Breast epithelium (tissue), 4 donors: ENCODE data around the gene ZNF541. TPM values are rescaled to one million over a fixed set of nuclear protein-coding genes. Genes with fewer than 3 reads are reported as not detected.

ENCODE experiments used
- DNase-seq, 2 donors: peaks; one replicate each; pipeline ENCODE4 v3.0.0-alpha.2; 2019; ENCODE audit warnings: low spot score in 2 of 2
- H3K27ac ChIP-seq, 2 donors: fragments of 200-600 bp; sonication (generic) in 1 of 2; one replicate each; pipeline ENCODE4 v1.5.1; 2016 to 2019; ENCODE audit warnings: mild to moderate bottlenecking in 1 of 2
- H3K27me3 ChIP-seq, 2 donors: fragments of 200-600 bp; sonication (generic) in 1 of 2; one replicate each; pipeline versions ENCODE4 v1.5.1 to v1.6.0; 2017 to 2019; ENCODE audit warnings: control low read depth in 1 of 2, mild to moderate bottlenecking in 1 of 2
- H3K36me3 ChIP-seq: fragments of 200-600 bp; one replicate; pipeline ENCODE4 v1.5.1; 2019
- H3K4me1 ChIP-seq, 2 donors: fragments of 200-600 bp; sonication (generic); one replicate each; pipeline ENCODE4 v1.5.1; 2016 to 2019; ENCODE audit warnings: control low read depth in 1 of 2
- H3K4me3 ChIP-seq, 3 donors: fragments of 200-600 bp; sonication (generic); 1 replicate in 2 of 3; 2 replicates in 1 of 3; pipeline ENCODE4 v1.5.1; 2016 to 2019; ENCODE audit warnings: mild to moderate bottlenecking in 3 of 3, moderate library complexity in 2 of 3
- H3K9me3 ChIP-seq, 2 donors: fragments of 200-600 bp; sonication (generic) in 1 of 2; one replicate each; pipeline ENCODE4 v1.5.1; 2016 to 2019; ENCODE audit warnings: control low read depth in 1 of 2
- POLR2A ChIP-seq: fragments of 450-650 bp; IDR thresholded peaks from one replicate; pipeline ENCODE4 v1.6.1; 2016; ENCODE audit warnings: antibody characterized with exemption, mild to moderate bottlenecking, moderate library complexity
- POLR2AphosphoS5 ChIP-seq, 3 donors: sonication (generic); formaldehyde crosslinking; IDR thresholded peaks; one replicate each; pipeline ENCODE4 v1.6.1; 2017; ENCODE audit warnings: antibody characterized with exemption in 3 of 3
- intact Hi-C: fragments of 100-400 bp; cut with DNase I; formaldehyde crosslinking; loops from one replicate; pipeline ENCODE4 v1.15.1; 2023; ENCODE audit warnings: low total_unique reads
- total RNA-seq, 3 donors: library from RNA; depleted of rRNA; stranded (reverse); fragments of >200 nt; gene quantifications; one replicate each; pipeline ENCODE4 v1.1.0, GENCODE V29; 2016
- TF ChIP-seq, protein P1 (sequence below), 3 donors: fragments of 450-650 bp; IDR thresholded peaks; one replicate each; pipeline ENCODE4 v1.5.1; 2016 to 2017; ENCODE audit warnings: antibody characterized with exemption in 3 of 3, mild to moderate bottlenecking in 3 of 3, moderate library complexity in 3 of 3

ZNF541 gene
- total RNA-seq, 3 donors from 2014 or later: 0.15 to 1.4 TPM; not detected in 1

GRCh38 chr19:47531640-47532387 is 41.1 kb downstream of the ZNF541 start:
- Histone ChIP-seq H3K27ac (no peak overlapping the region), H3K36me3 (no peaks in the 10 kb centered on the region), H3K4me3 (no peak overlapping the region), H3K27me3 (no peaks in the 10 kb centered on the region), H3K4me1 (no peaks in the 10 kb centered on the region), H3K9me3 (no peaks in the 10 kb centered on the region)
- intact Hi-C loops: no loop called here
- TF ChIP-seq, protein P1, sequence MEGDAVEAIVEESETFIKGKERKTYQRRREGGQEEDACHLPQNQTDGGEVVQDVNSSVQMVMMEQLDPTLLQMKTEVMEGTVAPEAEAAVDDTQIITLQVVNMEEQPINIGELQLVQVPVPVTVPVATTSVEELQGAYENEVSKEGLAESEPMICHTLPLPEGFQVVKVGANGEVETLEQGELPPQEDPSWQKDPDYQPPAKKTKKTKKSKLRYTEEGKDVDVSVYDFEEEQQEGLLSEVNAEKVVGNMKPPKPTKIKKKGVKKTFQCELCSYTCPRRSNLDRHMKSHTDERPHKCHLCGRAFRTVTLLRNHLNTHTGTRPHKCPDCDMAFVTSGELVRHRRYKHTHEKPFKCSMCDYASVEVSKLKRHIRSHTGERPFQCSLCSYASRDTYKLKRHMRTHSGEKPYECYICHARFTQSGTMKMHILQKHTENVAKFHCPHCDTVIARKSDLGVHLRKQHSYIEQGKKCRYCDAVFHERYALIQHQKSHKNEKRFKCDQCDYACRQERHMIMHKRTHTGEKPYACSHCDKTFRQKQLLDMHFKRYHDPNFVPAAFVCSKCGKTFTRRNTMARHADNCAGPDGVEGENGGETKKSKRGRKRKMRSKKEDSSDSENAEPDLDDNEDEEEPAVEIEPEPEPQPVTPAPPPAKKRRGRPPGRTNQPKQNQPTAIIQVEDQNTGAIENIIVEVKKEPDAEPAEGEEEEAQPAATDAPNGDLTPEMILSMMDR (IDR thresholded peaks at IDR 0.05): no peak
- TF ChIP-seq POLR2AphosphoS5 (IDR thresholded peaks at IDR 0.05): no peak
- no peak for TF ChIP-seq POLR2A
- no peak for DNase-seq

- Histone ChIP-seq H3K4me1 (no peaks in the 10 kb centered on the region), H3K36me3 (no peaks in the 10 kb centered on the region), H3K27ac (no peak overlapping the region), H3K4me3 (no peak overlapping the region), H3K9me3 (no peaks in the 10 kb centered on the region), H3K27me3 (no peaks in the 10 kb centered on the region)
- no peak for TF ChIP-seq POLR2AphosphoS5 (IDR thresholded peaks at IDR 0.05)
- TF ChIP-seq, protein P1 (IDR thresholded peaks at IDR 0.05): no peak
- TF ChIP-seq POLR2A: no peak
- intact Hi-C loops: loop anchor here (5.0 kb wide), 1 partner anchor 1228 kb away; the partner anchor contains the start of gene FGF21
- no peak for DNase-seq
Measured at GRCh38 chr19:47529018-47529742, 43.8 kb downstream of the ZNF541 start.

DNA sequence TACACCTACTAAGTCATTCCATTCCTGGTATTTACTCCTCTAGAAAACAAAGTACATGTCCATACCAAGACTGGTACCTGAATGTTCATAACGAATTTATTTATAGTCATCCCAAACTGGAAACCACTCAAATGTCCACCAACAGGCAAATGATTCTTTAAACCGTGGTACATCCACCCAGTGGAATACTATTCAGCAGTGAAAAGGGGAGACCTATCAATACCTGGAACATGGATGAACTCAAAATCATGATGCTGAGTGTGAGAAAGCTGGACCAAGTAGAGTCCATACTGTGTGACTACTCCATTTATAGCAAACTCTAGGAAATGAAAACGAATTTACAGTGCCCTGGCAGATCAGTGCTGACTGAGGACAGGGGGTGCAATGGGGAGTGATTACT is 46.1 kb downstream of the ZNF541 start:
- DNase-seq: no peak
- H3K27ac ChIP-seq: no peak overlapping the region
- no peak overlapping the region for H3K4me3 ChIP-seq
- H3K36me3 ChIP-seq: no peaks in the 10 kb centered on the region
- no peaks in the 10 kb centered on the region for H3K9me3 ChIP-seq
- intact Hi-C loops: loop anchor here (5.0 kb wide), 1 partner anchor 1231 kb away; the partner anchor contains the start of gene FGF21
- H3K4me1 ChIP-seq: no peaks in the 10 kb centered on the region
- no peaks in the 10 kb centered on the region for H3K27me3 ChIP-seq
- TF ChIP-seq, protein P1 (IDR thresholded peaks at IDR 0.05): no peak
- TF ChIP-seq POLR2AphosphoS5 (IDR thresholded peaks at IDR 0.05): no peak
- TF ChIP-seq POLR2A: no peak

- Histone ChIP-seq H3K27me3 (no peaks in the 10 kb centered on the region), H3K9me3 (no peaks in the 10 kb centered on the region), H3K4me1 (no peaks in the 10 kb centered on the region), H3K36me3 (no peaks in the 10 kb centered on the region), H3K27ac (no peak overlapping the region), H3K4me3 (no peak overlapping the region)
- intact Hi-C loops: no loop called here
- no peak for DNase-seq
- TF ChIP-seq POLR2A: no peak
- TF ChIP-seq POLR2AphosphoS5 (IDR thresholded peaks at IDR 0.05): no peak
- TF ChIP-seq, protein P1 (IDR thresholded peaks at IDR 0.05): no peak
Measured at GRCh38 chr19:47523473-47523872, 49.5 kb downstream of the ZNF541 start.

Other genes starting within 250 kb of the ZNF541 start
- 1 to 10 TPM; 2.9 to 8.8 (median 6.6) TPM for gene C5AR2, start 241.0 kb downstream of the ZNF541 start, total RNA-seq
- 10 to 100 TPM in 2 of 3 donors, 1 to 10 TPM in 1; 6.2 to 20.6 (median 20.5) TPM for gene DHX34, start 223.8 kb downstream of the ZNF541 start, total RNA-seq
- gene MEIS3, start 153.6 kb downstream of the ZNF541 start, total RNA-seq: 10 to 100 TPM; 13.1 to 41.6 (median 17.1) TPM
- under 1 TPM in 2 of 3 donors, not detected in 1; under 0.01 to 0.29 TPM for gene SLC8A2, start 101.3 kb downstream of the ZNF541 start, total RNA-seq
- 1 to 10 TPM; 4.6 to 6.6 (median 6.3) TPM for gene KPTN, start 88.9 kb downstream of the ZNF541 start, total RNA-seq
- 100 to 1,000 TPM in 1 of 3 donors, 10 to 100 TPM in 2; 82.4 to 117 (median 96.0) TPM for gene NAPA, start 58.1 kb downstream of the ZNF541 start, total RNA-seq
- 1 to 10 TPM; 4.2 to 8.3 (median 7.5) TPM for gene BICRA, start 36.0 kb upstream of the ZNF541 start, total RNA-seq
- 100 to 1,000 TPM in 1 of 3 donors, 10 to 100 TPM in 2; 38.8 to 121 (median 67.2) TPM for gene EHD2, start 140.3 kb upstream of the ZNF541 start, total RNA-seq
- 100 to 1,000 TPM; 391 to 498 (median 457) TPM for gene NOP53, start 172.4 kb upstream of the ZNF541 start, total RNA-seq
- 100 to 1,000 TPM; 297 to 525 (median 450) TPM for gene SELENOW, start 205.6 kb upstream of the ZNF541 start, total RNA-seq
- not detected for gene TPRX1, start 231.4 kb upstream of the ZNF541 start, total RNA-seq
- not detected for gene CRX, start 248.8 kb upstream of the ZNF541 start, total RNA-seq